Upper lobe of left lung (tissue), 4 donors: ENCODE data around the gene LIPT2.

Experiments
- EP300 ChIP-seq, 4 donors: sonication (generic); formaldehyde crosslinking; IDR thresholded peaks; one replicate each; pipeline ENCODE4 v1.5.1; 2017; ENCODE audit warnings: antibody characterized with exemption in 4 of 4, control low read depth in 2 of 4
- POLR2A ChIP-seq, 4 donors: fragments of 450-650 bp; IDR thresholded peaks; one replicate each; pipeline ENCODE4 v1.5.1; 2016 to 2017; ENCODE audit warnings: antibody characterized with exemption in 4 of 4, mild to moderate bottlenecking in 2 of 4
- POLR2AphosphoS5 ChIP-seq, 2 donors: sonication (generic); formaldehyde crosslinking; IDR thresholded peaks; one replicate each; pipeline ENCODE4 v1.5.1; 2017; ENCODE audit warnings: antibody characterized with exemption in 2 of 2
- TF ChIP-seq, protein P1 (sequence below), 6 experiments: fragments of 450-650 bp in 4 of 6; fragments of 200-600 bp in 2 of 6; sonication (generic) in 2 of 6; IDR thresholded peaks; one replicate each; pipeline ENCODE4 v1.5.1; 2016 to 2019; ENCODE audit warnings: antibody characterized with exemption in 6 of 6

DNA sequence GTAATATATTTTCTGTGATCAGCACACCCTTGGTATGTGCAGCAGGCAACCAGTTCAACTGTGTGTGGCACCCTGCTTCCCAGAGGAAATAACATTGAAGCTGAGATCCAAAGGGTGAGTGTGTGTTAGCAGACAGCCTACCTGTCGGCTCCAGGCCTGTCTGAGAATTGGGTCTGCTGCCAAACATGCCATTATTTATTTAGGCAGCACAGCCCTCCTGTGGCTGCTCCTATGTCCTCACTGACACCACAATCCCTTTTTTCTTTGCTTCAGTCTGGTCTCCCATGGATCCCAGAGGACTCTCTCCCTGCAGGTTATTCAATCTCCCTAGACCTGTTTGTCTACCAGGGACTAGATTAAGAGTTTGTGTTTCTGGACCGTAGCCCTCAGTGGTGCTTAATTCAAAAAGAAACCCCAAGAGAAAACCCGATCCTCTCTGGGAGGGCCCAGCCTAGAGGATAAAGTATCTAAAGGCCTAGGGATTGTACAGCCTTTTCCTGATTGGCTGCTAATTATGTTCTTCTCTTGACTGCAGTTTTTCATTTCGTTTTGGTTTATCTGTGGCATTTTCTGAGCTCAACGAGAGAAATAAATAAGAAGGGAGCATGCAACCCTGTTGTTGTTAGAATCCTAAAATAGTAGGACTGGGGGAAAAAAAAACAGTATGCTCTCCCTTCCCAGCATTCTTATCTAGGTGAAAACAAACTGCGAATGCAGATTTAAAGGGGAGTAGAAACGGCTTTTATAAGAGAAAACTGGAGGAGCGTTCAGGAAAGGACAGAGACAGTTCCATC, 50.3 kb downstream of the LIPT2 start:
- TF ChIP-seq, protein P1, sequence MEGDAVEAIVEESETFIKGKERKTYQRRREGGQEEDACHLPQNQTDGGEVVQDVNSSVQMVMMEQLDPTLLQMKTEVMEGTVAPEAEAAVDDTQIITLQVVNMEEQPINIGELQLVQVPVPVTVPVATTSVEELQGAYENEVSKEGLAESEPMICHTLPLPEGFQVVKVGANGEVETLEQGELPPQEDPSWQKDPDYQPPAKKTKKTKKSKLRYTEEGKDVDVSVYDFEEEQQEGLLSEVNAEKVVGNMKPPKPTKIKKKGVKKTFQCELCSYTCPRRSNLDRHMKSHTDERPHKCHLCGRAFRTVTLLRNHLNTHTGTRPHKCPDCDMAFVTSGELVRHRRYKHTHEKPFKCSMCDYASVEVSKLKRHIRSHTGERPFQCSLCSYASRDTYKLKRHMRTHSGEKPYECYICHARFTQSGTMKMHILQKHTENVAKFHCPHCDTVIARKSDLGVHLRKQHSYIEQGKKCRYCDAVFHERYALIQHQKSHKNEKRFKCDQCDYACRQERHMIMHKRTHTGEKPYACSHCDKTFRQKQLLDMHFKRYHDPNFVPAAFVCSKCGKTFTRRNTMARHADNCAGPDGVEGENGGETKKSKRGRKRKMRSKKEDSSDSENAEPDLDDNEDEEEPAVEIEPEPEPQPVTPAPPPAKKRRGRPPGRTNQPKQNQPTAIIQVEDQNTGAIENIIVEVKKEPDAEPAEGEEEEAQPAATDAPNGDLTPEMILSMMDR (IDR thresholded peaks at IDR 0.05), result peak in 3 of 6 experiments; percentile 11 to 31 (median 21)
- no peak for TF ChIP-seq POLR2AphosphoS5 (IDR thresholded peaks at IDR 0.05)
- TF ChIP-seq EP300 (IDR thresholded peaks at IDR 0.05), result no peak
- no peak for TF ChIP-seq POLR2A (IDR thresholded peaks at IDR 0.05)
